ENCODE data around the gene RBM48. TPM values are rescaled to one million over a fixed set of nuclear protein-coding genes. Genes with fewer than 3 reads are reported as not detected.
"Not testable (repeated sequence)": the region's sequence is repeated elsewhere in the genome, so short reads cannot be mapped to it uniquely, and the experiment has no call there.

Gene RBM48
- polyA plus RNA-seq, 2 of the 4 experiments (the other 2 are of a cell fraction) = 7.0 to 7.1 TPM

DNA sequence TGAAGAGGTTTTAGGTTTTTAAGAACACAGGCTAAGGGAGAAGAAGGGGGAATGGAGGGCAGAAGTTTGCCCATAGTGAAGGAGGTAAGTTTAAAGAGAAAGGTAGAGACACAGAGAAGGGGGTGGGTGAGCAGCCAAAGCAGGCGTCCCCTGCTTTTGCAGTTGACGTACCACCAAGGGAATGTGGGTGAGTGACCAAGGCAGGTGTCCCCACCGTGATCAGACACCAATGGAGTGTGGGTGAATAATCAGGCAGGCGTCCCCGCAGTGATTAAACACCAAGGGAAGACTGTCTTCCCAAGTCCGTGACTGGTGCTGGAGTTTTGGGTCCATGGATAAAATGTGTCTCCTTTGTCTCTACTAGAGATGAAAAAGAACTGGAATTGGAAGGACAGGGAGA lies 44.4 kb upstream of the RBM48 start:
- WGBS (ENCODE audit: missing lambda C conversion rate) = 81% methylated on average over 6 of the region's 6 CpGs
- ATAC-seq; H3K4me3 ChIP-seq; H3K27ac ChIP-seq; H3K9me3 ChIP-seq; H3K4me1 ChIP-seq; H3K4me2 ChIP-seq; DNase-seq (ENCODE audit: low read depth in 1 of 2, low spot score in 1 of 2); POLR2A ChIA-PET; FAIRE-seq: not testable (repeated sequence)
- CTCF ChIA-PET = interaction anchor here (0.6 kb wide), 1 partner anchor 555 kb away, joined by 3 read pairs; no protein-coding TSS in a partner anchor

GRCh38 chr7:92485267-92485892 lies 43.2 kb upstream of the RBM48 start:
- CTCF ChIA-PET = no interaction called here
- no peak for FAIRE-seq

DNA sequence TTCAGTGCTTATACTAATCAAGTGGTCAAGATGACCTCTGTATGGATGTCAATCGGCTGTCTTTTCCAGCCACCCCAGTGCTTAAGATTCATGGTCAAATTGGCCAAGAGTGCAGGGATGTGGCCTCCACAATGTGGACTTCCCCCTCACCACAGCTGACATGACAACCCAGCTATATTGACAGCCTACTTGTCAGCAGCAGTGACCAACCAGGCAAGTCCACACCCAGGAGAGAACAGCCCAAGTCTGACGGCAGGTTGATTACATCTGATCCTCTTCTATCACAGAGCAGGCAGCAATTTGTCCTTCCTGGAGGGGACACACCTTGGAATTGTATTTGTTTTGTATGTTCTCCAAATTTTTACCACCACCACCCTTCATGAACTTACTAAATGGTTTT lies 42.6 kb upstream of the RBM48 start:
- no peak overlapping the region for H3K27ac ChIP-seq
- FAIRE-seq = no peak

More at GRCh38 chr7:92485267-92485892, 43.2 kb upstream of the RBM48 start:
- Histone ChIP-seq H3K9me3 (no peaks in the 10 kb centered on the region), H3K4me2 (no peak overlapping the region), H3K4me1 (no peaks in the 10 kb centered on the region), H3K4me3 (no peak overlapping the region), H3K27ac (no peak overlapping the region)
- TF ChIP-seq CEBPB (IDR thresholded peaks at IDR 0.05) = no peak
- TF ChIP-seq, protein P1, sequence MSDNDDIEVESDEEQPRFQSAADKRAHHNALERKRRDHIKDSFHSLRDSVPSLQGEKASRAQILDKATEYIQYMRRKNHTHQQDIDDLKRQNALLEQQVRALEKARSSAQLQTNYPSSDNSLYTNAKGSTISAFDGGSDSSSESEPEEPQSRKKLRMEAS (IDR thresholded peaks at IDR 0.05) = no peak
- TF ChIP-seq JUNB (IDR thresholded peaks at IDR 0.05) = no peak
- no peak for TF ChIP-seq ZFP36 (IDR thresholded peaks at IDR 0.05; ENCODE audit: borderline replicate concordance, partially characterized antibody)
- no peak for TF ChIP-seq ZC3H11A (IDR thresholded peaks at IDR 0.05)
- TF ChIP-seq FOXS1 (CRISPR knock-in tag; IDR thresholded peaks at IDR 0.05) = no peak
- no peak for TF ChIP-seq CBX2 (IDR thresholded peaks at IDR 0.05; ENCODE audit: borderline replicate concordance, low read depth)
- no peak for TF ChIP-seq NPAS2 (CRISPR knock-in tag; IDR thresholded peaks at IDR 0.05; ENCODE audit: borderline replicate concordance)
- no peak for TF ChIP-seq EHMT2 (IDR thresholded peaks at IDR 0.05; ENCODE audit: low read depth)
- ATAC-seq (no peak), DNase-seq (ENCODE audit: low read depth in 1 of 2, low spot score in 1 of 2) (no peak)
- POLR2A ChIA-PET = no interaction called here
- 84% methylated on average over 2 of the region's 2 CpGs for WGBS (ENCODE audit: missing lambda C conversion rate)

More for the DNA sequence above, 42.6 kb upstream of the RBM48 start:
- WGBS (ENCODE audit: missing lambda C conversion rate) = 75% methylated on average over 2 of the region's 2 CpGs
- TF ChIP-seq TP53 (CRISPR knock-in tag; IDR thresholded peaks at IDR 0.05) = no peak
- TF ChIP-seq MAFK (IDR thresholded peaks at IDR 0.05; ENCODE audit: partially characterized antibody) = no peak
- no peak for TF ChIP-seq FOXS1 (CRISPR knock-in tag; IDR thresholded peaks at IDR 0.05)
- TF ChIP-seq PHF8 (IDR thresholded peaks at IDR 0.05; ENCODE audit: borderline replicate concordance, low read depth) = no peak
- no peak for TF ChIP-seq REST (IDR thresholded peaks at IDR 0.05)
- TF ChIP-seq ZNF302 (CRISPR knock-in tag; IDR thresholded peaks at IDR 0.05) = no peak
- no peak for TF ChIP-seq FOSB (CRISPR knock-in tag; IDR thresholded peaks at IDR 0.05)
- no peak for TF ChIP-seq ZSCAN20 (CRISPR knock-in tag; IDR thresholded peaks at IDR 0.05)
- no peak for TF ChIP-seq RNF2 (IDR thresholded peaks at IDR 0.05; ENCODE audit: borderline replicate concordance, low read depth)
- no peak for TF ChIP-seq MYC (IDR thresholded peaks at IDR 0.05; ENCODE audit: borderline replicate concordance, low read length)
- TF ChIP-seq KDM1A (IDR thresholded peaks at IDR 0.05; ENCODE audit: low read depth) = no peak
- TF ChIP-seq POLR2AphosphoS2 (conservative IDR thresholded peaks at IDR 0.05; ENCODE audit: low read length) = no peak
- TF ChIP-seq MAZ (IDR thresholded peaks at IDR 0.05; ENCODE audit: borderline replicate concordance, low read depth, low read length) = no peak
- TF ChIP-seq JUN (IDR thresholded peaks at IDR 0.05) = no peak
- no peak for TF ChIP-seq HOXA7 (CRISPR knock-in tag; IDR thresholded peaks at IDR 0.05)
- no peak for TF ChIP-seq CEBPB (IDR thresholded peaks at IDR 0.05)
- no peak for TF ChIP-seq GATA3 (IDR thresholded peaks at IDR 0.05; ENCODE audit: borderline replicate concordance)
- Histone ChIP-seq H3K4me2 (no peak overlapping the region), H3K4me1 (no peaks in the 10 kb centered on the region), H3K4me3 (no peak overlapping the region), H3K9me3 (no peaks in the 10 kb centered on the region)
- ChIA-PET CTCF (no interaction called here), POLR2A (no interaction called here)
- ATAC-seq = no peak
- no peak for DNase-seq (ENCODE audit: low read depth in 1 of 2, low spot score in 1 of 2)
